Left ventricle myocardium inferior (tissue), 1 donor: ENCODE results near the gene RPL31. TPM values are rescaled to one million over a fixed set of nuclear protein-coding genes. Genes with fewer than 3 reads are reported as not detected.

Experiments
- DNase-seq: peaks from one replicate; pipeline ENCODE4 v3.0.0-alpha.2; 2020
- H3K27ac ChIP-seq: fragments of 200-600 bp; replicated peaks from 2 replicates; pipeline ENCODE4 v1.8.0; 2021
- H3K27me3 ChIP-seq: fragments of 200-600 bp; 2 replicates; pipeline ENCODE4 v1.8.0; 2021; ENCODE audit warnings: low read depth
- H3K36me3 ChIP-seq: fragments of 200-600 bp; 2 replicates; pipeline ENCODE4 v1.8.0; 2021
- H3K4me1 ChIP-seq: fragments of 200-600 bp; 2 replicates; pipeline ENCODE4 v1.8.0; 2021
- H3K4me3 ChIP-seq: fragments of 200-600 bp; 2 replicates; pipeline ENCODE4 v1.8.0; 2021; ENCODE audit warnings: mild to moderate bottlenecking, moderate library complexity
- H3K9me3 ChIP-seq: fragments of 200-600 bp; replicated peaks from 2 replicates; pipeline ENCODE4 v1.8.0; 2021
- intact Hi-C: fragments of 100-400 bp; cut with micrococcal nuclease; formaldehyde crosslinking; loops from one replicate; pipeline ENCODE4 v1.11.0; 2022
- total RNA-seq: library from RNA; stranded (reverse); fragmentation: NEBNext Ultra II Directional; extraction: Animal tissue kit (Norgen Biotek cat#: 25700); gene quantifications from one replicate; pipeline ENCODE4 v1.2.1, GENCODE V29; 2021
- TF ChIP-seq, protein P1 (sequence below): fragments of 200-600 bp; IDR thresholded peaks from 2 replicates; pipeline ENCODE4 v1.8.0; 2021; ENCODE audit warnings: antibody characterized with exemption, mild to moderate bottlenecking, borderline replicate concordance
- donor health status: DM: no; HTN: yes; CAD: no; lungs with severe emphysema.

Gene RPL31
- total RNA-seq, 1 donor from 2014 or later = 803 TPM

DNA sequence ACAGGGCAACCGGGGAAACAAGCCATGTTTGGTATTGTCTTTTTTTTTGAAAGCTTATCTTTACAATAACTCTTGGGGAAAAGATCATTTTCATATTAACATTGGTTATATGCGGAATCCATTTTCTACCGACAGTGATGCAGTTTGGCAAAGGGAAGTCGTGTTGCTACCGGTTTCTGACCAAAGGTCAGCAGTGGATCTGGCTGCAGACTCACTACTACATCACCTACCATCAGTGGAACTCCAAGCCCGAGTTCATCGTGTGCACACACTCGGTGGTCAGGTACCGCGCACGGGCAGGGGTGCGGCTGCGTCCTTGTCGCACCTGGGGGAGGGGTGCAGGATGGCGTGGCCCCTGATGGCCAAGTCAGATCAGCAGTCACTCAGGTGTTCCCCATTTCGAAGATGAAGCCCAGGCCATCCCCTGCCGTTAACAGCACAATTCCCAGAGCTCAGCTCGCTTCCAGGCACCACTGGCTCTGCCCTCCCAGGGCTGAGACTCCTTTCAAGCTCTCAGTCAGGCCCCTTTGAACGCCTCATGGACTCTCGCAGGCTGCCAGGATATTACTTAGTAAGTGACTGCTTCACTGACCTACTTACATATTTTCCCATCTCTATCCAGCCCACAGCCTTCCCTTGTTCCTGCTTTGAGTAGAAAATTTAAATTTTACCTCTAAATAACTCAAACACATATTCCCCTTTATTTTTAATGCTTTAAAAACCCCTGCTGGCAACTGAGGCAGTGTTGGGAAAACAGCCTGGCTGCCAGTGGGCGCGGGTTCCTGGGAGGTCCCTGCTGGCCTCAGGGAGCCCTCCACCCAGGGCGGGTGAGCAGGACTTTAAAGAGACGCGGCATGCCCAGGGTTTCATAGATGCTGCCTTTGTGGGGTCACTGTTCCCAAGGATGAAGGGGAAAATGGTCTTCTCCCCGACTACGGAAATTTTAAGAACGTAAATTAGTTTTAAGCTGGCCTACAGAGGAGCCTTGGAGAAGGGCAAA is 33.6 kb upstream of the RPL31 start:
- H3K27ac ChIP-seq = no peak overlapping the region
- no peaks in the 10 kb centered on the region for H3K27me3 ChIP-seq
- H3K36me3 ChIP-seq = peaks cover 71% of the 10 kb centered on the region
- H3K4me1 ChIP-seq = no peaks in the 10 kb centered on the region
- intact Hi-C loops = no loop called here
- H3K9me3 ChIP-seq = no peaks in the 10 kb centered on the region
- TF ChIP-seq, protein P1, sequence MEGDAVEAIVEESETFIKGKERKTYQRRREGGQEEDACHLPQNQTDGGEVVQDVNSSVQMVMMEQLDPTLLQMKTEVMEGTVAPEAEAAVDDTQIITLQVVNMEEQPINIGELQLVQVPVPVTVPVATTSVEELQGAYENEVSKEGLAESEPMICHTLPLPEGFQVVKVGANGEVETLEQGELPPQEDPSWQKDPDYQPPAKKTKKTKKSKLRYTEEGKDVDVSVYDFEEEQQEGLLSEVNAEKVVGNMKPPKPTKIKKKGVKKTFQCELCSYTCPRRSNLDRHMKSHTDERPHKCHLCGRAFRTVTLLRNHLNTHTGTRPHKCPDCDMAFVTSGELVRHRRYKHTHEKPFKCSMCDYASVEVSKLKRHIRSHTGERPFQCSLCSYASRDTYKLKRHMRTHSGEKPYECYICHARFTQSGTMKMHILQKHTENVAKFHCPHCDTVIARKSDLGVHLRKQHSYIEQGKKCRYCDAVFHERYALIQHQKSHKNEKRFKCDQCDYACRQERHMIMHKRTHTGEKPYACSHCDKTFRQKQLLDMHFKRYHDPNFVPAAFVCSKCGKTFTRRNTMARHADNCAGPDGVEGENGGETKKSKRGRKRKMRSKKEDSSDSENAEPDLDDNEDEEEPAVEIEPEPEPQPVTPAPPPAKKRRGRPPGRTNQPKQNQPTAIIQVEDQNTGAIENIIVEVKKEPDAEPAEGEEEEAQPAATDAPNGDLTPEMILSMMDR = no peak
- DNase-seq = no peak
- H3K4me3 ChIP-seq = no peak overlapping the region

DNA sequence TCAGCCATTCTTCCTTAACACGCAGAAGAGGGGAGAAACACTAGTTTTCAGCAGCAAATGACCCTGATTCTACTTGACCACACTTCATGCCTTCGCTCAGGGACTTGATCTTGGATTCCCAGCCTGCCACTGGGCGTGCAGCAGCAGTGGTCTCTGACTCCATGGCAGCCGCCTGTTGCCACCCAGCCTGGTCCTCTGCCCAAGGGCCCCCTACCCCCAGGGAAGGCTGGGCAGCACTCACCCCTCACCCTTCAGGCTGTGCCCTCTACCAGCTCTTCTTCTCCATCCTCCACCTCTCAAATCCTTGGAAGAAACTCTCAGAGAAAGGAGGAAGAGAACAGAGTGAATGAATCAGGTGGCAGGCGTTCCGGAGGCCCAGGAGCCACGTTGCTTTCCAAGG is 32.1 kb upstream of the RPL31 start:
- Histone ChIP-seq H3K27ac (no peak overlapping the region), H3K4me1 (no peaks in the 10 kb centered on the region), H3K9me3 (no peaks in the 10 kb centered on the region), H3K4me3 (no peak overlapping the region), H3K27me3 (no peaks in the 10 kb centered on the region), H3K36me3 (peaks cover 85% of the 10 kb centered on the region)
- DNase-seq = no peak
- intact Hi-C loops = no loop called here
- TF ChIP-seq, protein P1 = no peak

DNA sequence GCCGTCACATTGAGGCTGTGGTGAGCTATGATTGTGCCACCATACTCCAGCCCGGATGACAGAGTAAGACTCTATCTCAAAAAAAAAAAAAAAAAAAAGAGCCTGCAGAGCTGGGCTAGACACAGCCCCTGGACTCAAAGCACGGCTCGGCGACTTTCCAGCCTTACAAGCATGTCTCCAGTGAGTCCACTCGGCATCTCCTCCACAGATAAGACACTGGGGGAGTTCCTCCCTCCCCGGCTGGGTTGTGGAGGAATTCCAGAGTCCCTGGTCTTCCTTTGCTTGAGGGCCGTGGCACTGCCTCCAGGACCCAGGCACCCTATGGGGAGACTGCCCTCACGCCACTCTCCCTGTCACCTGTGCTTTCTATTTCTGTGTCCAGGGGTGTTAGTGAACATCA is 30.9 kb upstream of the RPL31 start:
- Histone ChIP-seq H3K27ac (no peak overlapping the region), H3K4me3 (no peak overlapping the region), H3K27me3 (no peaks in the 10 kb centered on the region), H3K36me3 (peaks cover 88% of the 10 kb centered on the region), H3K9me3 (no peaks in the 10 kb centered on the region), H3K4me1 (no peaks in the 10 kb centered on the region)
- DNase-seq = no peak
- intact Hi-C loops = no loop called here
- TF ChIP-seq, protein P1 = no peak

DNA sequence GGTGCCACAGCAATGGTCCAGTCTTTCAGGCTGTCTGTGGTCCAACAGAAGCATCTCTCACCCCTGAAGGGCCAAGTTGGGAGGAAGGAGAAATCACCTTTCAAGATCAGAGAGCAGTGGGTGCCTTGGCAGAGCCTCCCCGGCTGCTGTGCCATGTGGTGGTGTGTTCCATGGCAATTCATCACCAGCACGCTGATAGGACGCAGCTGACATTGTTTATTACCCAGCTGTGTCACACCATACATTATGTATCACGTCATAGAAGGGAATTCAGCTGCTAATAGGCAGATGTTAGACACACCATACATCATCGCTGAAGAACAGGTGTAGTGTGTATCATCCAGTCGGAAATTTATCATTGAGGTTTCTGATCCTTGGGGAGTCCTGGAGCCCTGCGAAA is 29.6 kb upstream of the RPL31 start:
- Histone ChIP-seq H3K4me3 (no peak overlapping the region), H3K9me3 (no peaks in the 10 kb centered on the region), H3K27ac (no peak overlapping the region), H3K36me3 (peaks cover 98% of the 10 kb centered on the region), H3K4me1 (no peaks in the 10 kb centered on the region), H3K27me3 (no peaks in the 10 kb centered on the region)
- TF ChIP-seq, protein P1 = no peak
- intact Hi-C loops = no loop called here
- DNase-seq = no peak

DNA sequence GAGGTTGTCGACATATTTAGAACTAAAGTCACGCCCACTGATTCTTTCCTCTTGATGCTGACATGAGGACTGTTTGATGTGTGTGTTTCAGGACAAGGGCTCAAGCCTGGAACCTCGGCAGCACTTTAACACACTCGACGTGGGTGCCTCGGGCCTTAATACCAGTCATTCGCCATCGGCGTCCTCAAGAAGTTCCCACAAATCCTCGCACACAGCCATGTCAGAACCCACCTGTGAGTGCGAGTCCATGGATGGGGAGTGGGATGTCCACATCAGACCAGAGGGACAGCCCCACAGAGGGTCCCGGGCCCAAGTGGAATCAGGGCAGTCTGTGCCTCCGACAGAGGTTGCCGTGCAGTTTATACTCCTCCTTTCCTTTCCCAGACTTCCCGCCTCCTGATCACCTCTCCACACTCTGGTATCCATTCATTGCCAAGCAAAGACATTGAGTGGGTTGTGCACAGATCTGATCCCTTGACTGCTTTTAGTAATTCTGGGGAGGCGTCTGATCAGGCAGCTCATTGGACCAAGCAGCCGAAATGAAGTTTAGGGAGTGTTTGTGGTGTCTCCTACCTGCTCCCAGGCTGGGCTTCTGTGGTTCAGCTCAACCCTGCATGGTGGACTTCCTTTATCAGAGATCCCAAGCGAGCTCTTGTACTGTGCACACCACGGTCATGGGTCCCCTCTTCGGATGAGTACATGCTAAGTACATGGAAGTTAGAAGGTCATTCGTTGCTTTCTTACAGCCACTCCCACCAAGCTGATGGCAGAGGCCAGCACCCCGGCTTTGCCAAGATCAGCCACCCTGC is 27.2 kb upstream of the RPL31 start:
- Histone ChIP-seq H3K4me1 (no peaks in the 10 kb centered on the region), H3K9me3 (no peaks in the 10 kb centered on the region), H3K27ac (no peak overlapping the region), H3K27me3 (no peaks in the 10 kb centered on the region), H3K4me3 (no peak overlapping the region), H3K36me3 (peaks cover 93% of the 10 kb centered on the region)
- TF ChIP-seq, protein P1 = no peak
- DNase-seq = no peak
- intact Hi-C loops = no loop called here
